ENCODE measurements around the gene TIMM13.
"Not testable (repeated sequence)": the region's sequence is repeated elsewhere in the genome, so short reads cannot be mapped to it uniquely, and the experiment has no call there.

Gene TIMM13

GRCh38 chr19:2399582-2399981, 27.8 kb downstream of the TIMM13 start:
- no peak overlapping the region for H3K4me3 ChIP-seq (ENCODE audit: control insufficient read depth, low read depth, low read length)
- TF ChIP-seq CTCF (IDR thresholded peaks at IDR 0.05; ENCODE audit: control insufficient read depth, insufficient read depth, low read depth, low read length, missing control alignments), result no peak
- DNase-seq (ENCODE audit: low read depth), result no peak

GRCh38 chr19:2398735-2399305, 28.6 kb downstream of the TIMM13 start:
- H3K4me3 ChIP-seq (ENCODE audit: control insufficient read depth, low read depth, low read length), result no peak overlapping the region
- TF ChIP-seq CTCF (IDR thresholded peaks at IDR 0.05; ENCODE audit: control insufficient read depth, insufficient read depth, low read depth, low read length, missing control alignments), result no peak
- DNase-seq (ENCODE audit: low read depth), result no peak

- not testable (repeated sequence) for H3K4me3 ChIP-seq (ENCODE audit: control insufficient read depth, low read depth, low read length); DNase-seq (ENCODE audit: low read depth)
Observed at GRCh38 chr19:2397173-2397572, 30.2 kb downstream of the TIMM13 start.

- DNase-seq (ENCODE audit: low read depth); H3K4me3 ChIP-seq (ENCODE audit: control insufficient read depth, low read depth, low read length): not testable (repeated sequence)
Observed at GRCh38 chr19:2395293-2395829, 32.0 kb downstream of the TIMM13 start.

GRCh38 chr19:2394442-2395292, 32.7 kb downstream of the TIMM13 start:
- no peak overlapping the region for H3K4me3 ChIP-seq (ENCODE audit: control insufficient read depth, low read depth, low read length)
- DNase-seq (ENCODE audit: low read depth), result no peak
- no peak for TF ChIP-seq CTCF (IDR thresholded peaks at IDR 0.05; ENCODE audit: control insufficient read depth, insufficient read depth, low read depth, low read length, missing control alignments)

GRCh38 chr19:2394054-2394441, 33.3 kb downstream of the TIMM13 start:
- no peak for DNase-seq (ENCODE audit: low read depth)
- no peak overlapping the region for H3K4me3 ChIP-seq (ENCODE audit: control insufficient read depth, low read depth, low read length)
- no peak for TF ChIP-seq CTCF (IDR thresholded peaks at IDR 0.05; ENCODE audit: control insufficient read depth, insufficient read depth, low read depth, low read length, missing control alignments)

- not testable (repeated sequence) for DNase-seq (ENCODE audit: low read depth); H3K4me3 ChIP-seq (ENCODE audit: control insufficient read depth, low read depth, low read length)
Observed at GRCh38 chr19:2392899-2393298, 34.5 kb downstream of the TIMM13 start.

- no peak for DNase-seq (ENCODE audit: low read depth)
- TF ChIP-seq CTCF (IDR thresholded peaks at IDR 0.05; ENCODE audit: control insufficient read depth, insufficient read depth, low read depth, low read length, missing control alignments), result no peak
- no peak overlapping the region for H3K4me3 ChIP-seq (ENCODE audit: control insufficient read depth, low read depth, low read length)
Observed at GRCh38 chr19:2392366-2392765, 35.0 kb downstream of the TIMM13 start.
